Endothelial cell (in vitro differentiated cells): ENCODE results near the gene LCP2. TPM values are rescaled to one million over a fixed set of nuclear protein-coding genes. Genes with fewer than 3 reads are reported as not detected.

ENCODE experiments used
- DNase-seq: peaks from one replicate; pipeline ENCODE4 v3.0.0; 2021; ENCODE audit warnings: low spot score
- H3K27ac Mint-ChIP-seq: one replicate; pipeline ENCODE4 v1.8.0; 2021; ENCODE audit warnings: mixed read lengths, inconsistent platforms; ENCODE audit not compliant: unreplicated experiment
- H3K27me3 Mint-ChIP-seq: one replicate; pipeline ENCODE4 v1.8.0; 2021; ENCODE audit warnings: mild to moderate bottlenecking, moderate library complexity, mixed read lengths, inconsistent platforms; ENCODE audit not compliant: unreplicated experiment
- H3K36me3 Mint-ChIP-seq: one replicate; pipeline ENCODE4 v1.8.0; 2021; ENCODE audit warnings: mild to moderate bottlenecking, low read depth, mixed read lengths, inconsistent platforms; ENCODE audit not compliant: unreplicated experiment
- H3K4me1 Mint-ChIP-seq: one replicate; pipeline ENCODE4 v1.8.0; 2021; ENCODE audit warnings: mild to moderate bottlenecking, mixed read lengths, inconsistent platforms; ENCODE audit not compliant: unreplicated experiment
- H3K4me3 Mint-ChIP-seq: one replicate; pipeline ENCODE4 v1.8.0; 2021; ENCODE audit warnings: mild to moderate bottlenecking, mixed read lengths, inconsistent platforms; ENCODE audit not compliant: unreplicated experiment
- H3K9me3 Mint-ChIP-seq: one replicate; pipeline ENCODE4 v1.8.0; 2021; ENCODE audit warnings: mixed read lengths, inconsistent platforms; ENCODE audit not compliant: unreplicated experiment
- total RNA-seq: library from RNA; stranded (reverse); fragmentation: NEBNext Ultra II Directional; extraction: Animal tissue kit (Norgen Biotek cat#: 25700); gene quantifications from one replicate; pipeline ENCODE4 v1.2.1, GENCODE V29; 2021; ENCODE audit not compliant: unreplicated experiment
- TF ChIP-seq, protein P1 (sequence below): fragments of 200-600 bp; sonication (generic); IDR thresholded peaks from one replicate; pipeline ENCODE4 v1.5.0; 2021; ENCODE audit warnings: antibody characterized with exemption; ENCODE audit not compliant: unreplicated experiment

Gene LCP2
- total RNA-seq, 1 donor from 2014 or later = 13.8 TPM

DNA sequence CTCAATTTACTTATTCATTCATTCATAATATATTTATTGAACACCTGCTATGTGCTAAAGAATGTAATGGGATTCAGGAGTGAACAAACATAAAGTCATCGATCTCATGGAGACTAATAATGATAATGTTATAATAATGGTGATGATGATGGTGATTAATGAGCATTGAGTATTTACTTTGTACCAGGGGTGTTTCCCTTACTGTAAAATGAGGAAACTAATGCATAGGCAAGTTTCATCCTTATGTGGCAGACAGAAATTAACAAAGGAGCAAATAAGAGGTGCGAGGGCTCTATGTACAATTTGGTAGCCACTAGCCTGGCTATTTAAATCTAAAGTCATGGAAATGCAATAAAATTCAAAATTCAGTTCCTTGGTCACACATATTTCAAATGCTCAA is 11.1 kb upstream of the LCP2 start:
- H3K4me3 Mint-ChIP-seq = no peak overlapping the region
- H3K36me3 Mint-ChIP-seq = no peaks in the 10 kb centered on the region
- H3K4me1 Mint-ChIP-seq = peaks cover 2% of the 10 kb centered on the region
- H3K27ac Mint-ChIP-seq = no peak overlapping the region
- no peak for DNase-seq
- peaks cover 1% of the 10 kb centered on the region for H3K27me3 Mint-ChIP-seq
- no peaks in the 10 kb centered on the region for H3K9me3 Mint-ChIP-seq
- TF ChIP-seq, protein P1, sequence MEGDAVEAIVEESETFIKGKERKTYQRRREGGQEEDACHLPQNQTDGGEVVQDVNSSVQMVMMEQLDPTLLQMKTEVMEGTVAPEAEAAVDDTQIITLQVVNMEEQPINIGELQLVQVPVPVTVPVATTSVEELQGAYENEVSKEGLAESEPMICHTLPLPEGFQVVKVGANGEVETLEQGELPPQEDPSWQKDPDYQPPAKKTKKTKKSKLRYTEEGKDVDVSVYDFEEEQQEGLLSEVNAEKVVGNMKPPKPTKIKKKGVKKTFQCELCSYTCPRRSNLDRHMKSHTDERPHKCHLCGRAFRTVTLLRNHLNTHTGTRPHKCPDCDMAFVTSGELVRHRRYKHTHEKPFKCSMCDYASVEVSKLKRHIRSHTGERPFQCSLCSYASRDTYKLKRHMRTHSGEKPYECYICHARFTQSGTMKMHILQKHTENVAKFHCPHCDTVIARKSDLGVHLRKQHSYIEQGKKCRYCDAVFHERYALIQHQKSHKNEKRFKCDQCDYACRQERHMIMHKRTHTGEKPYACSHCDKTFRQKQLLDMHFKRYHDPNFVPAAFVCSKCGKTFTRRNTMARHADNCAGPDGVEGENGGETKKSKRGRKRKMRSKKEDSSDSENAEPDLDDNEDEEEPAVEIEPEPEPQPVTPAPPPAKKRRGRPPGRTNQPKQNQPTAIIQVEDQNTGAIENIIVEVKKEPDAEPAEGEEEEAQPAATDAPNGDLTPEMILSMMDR = no peak

DNA sequence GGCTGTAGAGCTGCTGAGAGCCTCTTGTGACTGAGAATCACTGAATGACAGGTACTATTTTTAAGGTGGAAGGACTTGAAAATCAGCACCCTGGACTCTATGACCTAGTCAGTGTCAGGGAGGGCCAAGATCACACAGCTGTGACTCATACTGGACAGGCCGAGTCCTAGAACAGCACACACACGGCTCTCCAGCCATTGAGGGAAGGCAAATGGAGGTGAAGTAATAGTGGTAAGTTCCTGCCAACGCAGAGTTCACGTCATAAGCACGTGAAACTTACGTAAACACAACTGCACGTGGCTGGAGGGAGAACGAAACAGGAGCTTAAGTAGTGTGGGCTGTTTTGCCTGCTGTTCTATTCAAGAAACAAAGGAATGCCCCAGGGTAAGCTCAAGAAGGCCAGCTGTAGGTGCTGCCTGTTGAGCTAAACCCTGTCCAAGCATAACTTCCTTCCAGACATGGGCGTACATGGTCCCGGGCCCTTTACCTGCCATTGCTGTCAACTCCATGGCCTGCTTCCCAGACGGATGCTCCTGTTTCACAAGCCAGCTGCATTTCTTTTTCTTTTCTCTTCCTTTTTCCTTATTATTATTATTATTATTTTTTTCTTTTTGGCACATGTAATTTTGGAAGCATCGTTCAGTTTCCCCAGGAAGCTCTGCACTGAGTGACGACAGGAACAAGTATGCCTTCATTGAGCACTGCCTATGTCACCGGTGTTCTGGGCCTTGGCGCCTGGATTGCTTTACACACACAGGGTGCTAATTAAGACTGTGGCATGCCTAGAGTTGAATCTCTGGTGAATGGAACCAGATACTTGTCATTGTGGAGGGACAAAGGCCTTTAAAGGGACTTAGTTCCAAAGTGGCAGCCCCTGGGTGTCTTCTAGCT is 10.2 kb upstream of the LCP2 start:
- H3K9me3 Mint-ChIP-seq = no peaks in the 10 kb centered on the region
- peaks cover 9% of the 10 kb centered on the region for H3K4me1 Mint-ChIP-seq
- H3K27ac Mint-ChIP-seq = no peak overlapping the region
- no peak overlapping the region for H3K4me3 Mint-ChIP-seq
- TF ChIP-seq, protein P1 = no peak
- H3K27me3 Mint-ChIP-seq = peaks cover 1% of the 10 kb centered on the region
- H3K36me3 Mint-ChIP-seq = no peaks in the 10 kb centered on the region
- DNase-seq = no peak

DNA sequence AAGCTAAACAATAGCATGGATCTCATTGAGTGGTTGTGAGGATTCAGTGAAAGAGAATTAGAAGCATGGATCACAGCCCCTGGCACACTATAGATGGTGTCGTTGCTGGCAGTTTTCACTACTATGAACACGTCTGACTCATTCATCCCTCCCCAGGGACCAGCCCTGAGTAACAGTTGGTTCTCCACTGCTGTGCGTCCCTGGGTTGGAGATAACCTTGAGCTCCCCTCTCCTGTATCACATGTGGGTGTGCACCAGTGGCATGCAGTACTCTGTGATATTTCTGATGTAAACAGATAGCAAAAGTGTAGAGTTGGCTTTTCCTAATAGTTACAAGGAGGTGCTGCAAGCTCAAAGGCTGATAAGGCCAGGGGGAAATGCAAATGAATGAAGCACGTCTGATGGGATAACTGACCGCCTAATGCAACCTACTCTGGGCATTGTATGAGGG is 8.8 kb upstream of the LCP2 start:
- TF ChIP-seq, protein P1 = no peak
- DNase-seq = no peak
- Mint-ChIP-seq H3K9me3 (no peaks in the 10 kb centered on the region), H3K27ac (no peak overlapping the region), H3K4me1 (peaks cover 9% of the 10 kb centered on the region), H3K27me3 (peaks cover 1% of the 10 kb centered on the region), H3K36me3 (no peaks in the 10 kb centered on the region), H3K4me3 (no peak overlapping the region)

DNA sequence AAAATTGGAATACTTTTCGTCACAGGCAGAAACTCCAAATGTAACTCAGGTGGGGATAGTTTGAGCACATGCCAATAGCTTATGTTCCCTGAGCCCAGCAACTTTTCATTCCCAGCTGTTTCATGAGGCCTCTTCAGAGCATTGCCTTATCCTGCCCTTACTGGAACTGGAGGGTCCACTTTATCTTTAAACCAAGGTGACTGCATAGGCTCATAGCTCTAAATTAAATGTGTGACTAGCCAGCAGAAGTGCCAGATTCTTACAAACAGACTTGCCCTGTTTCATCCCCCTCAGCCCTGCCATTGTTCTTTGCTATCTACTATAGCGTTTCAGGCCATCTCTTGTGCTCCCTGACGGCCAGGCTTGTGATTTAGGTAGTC is 8.1 kb upstream of the LCP2 start:
- no peak overlapping the region for H3K4me3 Mint-ChIP-seq
- no peak for DNase-seq
- peaks cover 9% of the 10 kb centered on the region for H3K4me1 Mint-ChIP-seq
- peaks cover 1% of the 10 kb centered on the region for H3K27me3 Mint-ChIP-seq
- H3K27ac Mint-ChIP-seq = no peak overlapping the region
- no peaks in the 10 kb centered on the region for H3K9me3 Mint-ChIP-seq
- H3K36me3 Mint-ChIP-seq = no peaks in the 10 kb centered on the region
- TF ChIP-seq, protein P1 = no peak

DNA sequence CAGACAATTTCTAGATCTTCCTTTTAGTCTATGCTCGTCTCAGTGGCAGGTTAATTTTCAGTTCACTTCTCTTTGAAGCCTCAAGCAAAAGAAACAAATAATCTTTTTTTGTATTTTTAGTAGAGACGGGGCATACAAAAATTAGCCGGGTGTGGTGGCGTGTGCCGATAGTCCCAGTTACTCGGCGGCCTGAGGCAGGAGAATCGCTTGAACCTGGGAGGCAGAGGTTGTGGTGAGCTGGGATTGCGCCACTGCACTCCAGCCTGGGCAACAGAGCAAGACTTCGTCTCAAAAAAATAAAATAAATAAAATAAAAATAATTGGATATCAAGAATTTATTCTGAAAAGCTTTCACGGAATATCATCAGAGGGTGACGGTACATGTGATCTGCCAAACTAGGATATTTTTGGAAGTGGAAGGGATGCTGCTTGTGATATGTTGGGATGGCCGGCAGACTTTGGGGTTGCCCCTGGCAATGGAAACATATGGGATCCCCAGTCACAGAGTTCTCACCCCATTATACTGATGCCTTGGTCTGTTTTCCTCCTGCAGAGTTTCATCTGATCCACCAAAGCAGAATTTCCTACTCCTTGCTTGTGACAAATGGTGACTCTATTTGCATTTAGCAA is 7.6 kb upstream of the LCP2 start:
- Mint-ChIP-seq H3K36me3 (no peaks in the 10 kb centered on the region), H3K27me3 (peaks cover 1% of the 10 kb centered on the region), H3K4me1 (peaks cover 9% of the 10 kb centered on the region), H3K9me3 (no peaks in the 10 kb centered on the region), H3K4me3 (no peak overlapping the region), H3K27ac (no peak overlapping the region)
- TF ChIP-seq, protein P1 = no peak
- DNase-seq = no peak
